Prostate gland (tissue), 2 donors: Measurements from ENCODE around the gene AOC2. TPM values are rescaled to one million over a fixed set of nuclear protein-coding genes. Genes with fewer than 3 reads are reported as not detected.

ENCODE experiments used
- DNase-seq: peaks from one replicate; pipeline ENCODE4 v3.0.0-alpha.2; 2019; ENCODE audit warnings: low spot score
- H3K27ac ChIP-seq, 2 donors: fragments of 200-600 bp; sonication (generic); 2 replicates each; pipeline ENCODE4 v1.5.1; 2017 to 2019
- H3K27me3 ChIP-seq: fragments of 200-600 bp; sonication (generic); replicated peaks from 2 replicates; pipeline ENCODE4 v1.5.1; 2019; ENCODE audit not compliant: insufficient read depth
- H3K36me3 ChIP-seq, 2 donors: fragments of 200-600 bp; sonication (generic); 1 replicate in 1 of 2; 2 replicates in 1 of 2; pipeline versions ENCODE4 v1.5.1 to v1.8.1; 2017 to 2019
- H3K4me1 ChIP-seq: fragments of 200-600 bp; sonication (generic); replicated peaks from 2 replicates; pipeline ENCODE4 v1.5.1; 2019
- H3K4me3 ChIP-seq, 2 donors: fragments of 200-600 bp; sonication (generic); 2 replicates each; pipeline ENCODE4 v1.5.1; 2017 to 2019
- H3K9me3 ChIP-seq: fragments of 200-600 bp; sonication (generic); 2 replicates; pipeline ENCODE4 v1.5.1; 2017
- CTCF ChIP-seq, 4 experiments: fragments of 200-600 bp in 2 of 4; fragments of 450-650 bp in 2 of 4; sonication (generic) in 2 of 4; IDR thresholded peaks; 1 replicate in 3 of 4; 2 replicates in 1 of 4; pipeline ENCODE4 v1.5.1; 2016 to 2019; ENCODE audit warnings: antibody characterized with exemption in 4 of 4, mild to moderate bottlenecking in 2 of 4, moderate library complexity in 2 of 4
- POLR2A ChIP-seq: fragments of 450-650 bp; IDR thresholded peaks from one replicate; pipeline ENCODE4 v1.6.1; 2016; ENCODE audit warnings: antibody characterized with exemption, mild to moderate bottlenecking
- POLR2AphosphoS5 ChIP-seq: sonication (generic); formaldehyde crosslinking; IDR thresholded peaks from one replicate; pipeline ENCODE4 v1.6.1; 2017; ENCODE audit warnings: antibody characterized with exemption
- WGBS: methylation state at CpG from one replicate; pipeline ENCODE4 v1.1.5; 2018; 5-methylcytosine and 5-hydroxymethylcytosine counted together
- intact Hi-C: fragments of 100-400 bp; cut with DNase I; formaldehyde crosslinking; loops from one replicate; pipeline ENCODE4 v1.14.2; 2022
- total RNA-seq, 2 donors: library from RNA; depleted of rRNA; stranded (reverse); fragments of >200 nt; gene quantifications; one replicate each; pipeline ENCODE4 v1.1.0, GENCODE V29; 2016

Gene AOC2
- total RNA-seq, 2 donors from 2014 or later = 0.27 to 4.9 TPM

DNA sequence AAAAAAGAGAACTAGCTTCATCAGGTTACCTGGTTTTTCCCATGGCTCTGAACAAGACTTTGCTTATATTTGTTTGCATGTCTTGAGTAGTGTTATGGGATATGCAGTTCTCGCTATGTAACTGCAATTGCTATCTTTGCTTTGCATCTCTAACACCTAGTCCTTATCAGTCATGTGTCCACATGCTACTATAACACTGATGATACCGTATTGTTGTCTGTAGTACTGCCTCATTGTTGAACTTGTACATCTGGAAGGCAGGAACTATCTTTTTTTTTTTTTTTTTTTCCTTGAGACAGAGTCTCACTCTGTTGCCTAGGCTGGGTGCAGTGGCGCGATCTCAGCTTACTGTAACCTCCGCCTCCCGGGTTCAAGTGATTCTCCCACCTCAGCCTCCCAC is 8.6 kb upstream of the AOC2 start:
- TF ChIP-seq CTCF (IDR thresholded peaks at IDR 0.05) (no peak), POLR2A (no peak), POLR2AphosphoS5 (no peak)
- peaks cover 5 to 23% of the 10 kb centered on the region in 2 donors for H3K36me3 ChIP-seq
- H3K27ac ChIP-seq = no peak overlapping the region
- H3K27me3 ChIP-seq = no peaks in the 10 kb centered on the region
- no peak for DNase-seq
- intact Hi-C loops = loop anchor here (10.0 kb wide), 1 partner anchor 499 kb away; no protein-coding TSS in a partner anchor
- WGBS = 96% methylated on average over 6 of the region's 6 CpGs
- H3K4me1 ChIP-seq = no peaks in the 10 kb centered on the region
- no peaks in the 10 kb centered on the region for H3K9me3 ChIP-seq
- no peak overlapping the region for H3K4me3 ChIP-seq

DNA sequence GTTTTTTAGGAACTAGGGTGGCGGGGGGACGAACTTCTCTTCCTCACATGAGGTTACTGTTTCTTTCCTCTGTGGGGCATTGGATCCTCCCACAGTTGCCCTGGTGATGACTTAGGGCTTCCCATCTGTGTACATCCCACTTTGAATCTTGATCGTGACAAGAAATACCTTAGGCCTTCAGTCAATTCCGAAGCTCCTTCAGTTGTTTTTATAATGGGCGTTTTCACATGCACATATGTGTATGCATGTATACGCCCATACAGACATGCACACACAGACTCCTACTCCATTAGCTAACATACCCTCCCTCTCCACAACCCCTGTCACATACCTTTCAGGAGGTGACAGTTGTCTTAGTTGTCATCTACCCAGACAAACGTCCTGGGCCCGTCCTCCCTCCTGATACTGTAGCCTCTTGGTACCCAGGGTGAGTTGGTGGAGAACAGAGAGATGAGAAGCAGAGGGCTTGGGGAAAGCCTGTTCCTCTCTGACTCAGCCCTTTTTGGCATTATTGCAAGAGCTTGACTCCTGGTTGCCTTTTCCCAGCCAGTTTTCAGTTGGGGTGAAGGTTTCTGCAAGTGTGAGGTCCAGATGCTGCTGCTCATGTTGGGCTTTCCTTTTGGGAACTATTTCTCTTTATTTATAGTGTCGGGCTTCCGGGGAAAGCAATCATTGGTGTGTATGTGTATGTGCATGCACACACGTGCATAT is 2.2 kb upstream of the AOC2 start:
- no peaks in the 10 kb centered on the region for H3K27me3 ChIP-seq
- H3K36me3 ChIP-seq = peaks cover 1 to 23% of the 10 kb centered on the region in 2 donors
- H3K4me1 ChIP-seq = no peaks in the 10 kb centered on the region
- no peaks in the 10 kb centered on the region for H3K9me3 ChIP-seq
- intact Hi-C loops = loop anchor here (2.0 kb wide), 1 partner anchor 95 kb away; no protein-coding TSS in a partner anchor
- no peak for TF ChIP-seq CTCF (IDR thresholded peaks at IDR 0.05)
- no peak for TF ChIP-seq POLR2A
- no peak for TF ChIP-seq POLR2AphosphoS5
- no peak overlapping the region for H3K27ac ChIP-seq
- no peak for DNase-seq
- WGBS = 80% methylated on average over 11 of the region's 11 CpGs
- H3K4me3 ChIP-seq = no peak overlapping the region

DNA sequence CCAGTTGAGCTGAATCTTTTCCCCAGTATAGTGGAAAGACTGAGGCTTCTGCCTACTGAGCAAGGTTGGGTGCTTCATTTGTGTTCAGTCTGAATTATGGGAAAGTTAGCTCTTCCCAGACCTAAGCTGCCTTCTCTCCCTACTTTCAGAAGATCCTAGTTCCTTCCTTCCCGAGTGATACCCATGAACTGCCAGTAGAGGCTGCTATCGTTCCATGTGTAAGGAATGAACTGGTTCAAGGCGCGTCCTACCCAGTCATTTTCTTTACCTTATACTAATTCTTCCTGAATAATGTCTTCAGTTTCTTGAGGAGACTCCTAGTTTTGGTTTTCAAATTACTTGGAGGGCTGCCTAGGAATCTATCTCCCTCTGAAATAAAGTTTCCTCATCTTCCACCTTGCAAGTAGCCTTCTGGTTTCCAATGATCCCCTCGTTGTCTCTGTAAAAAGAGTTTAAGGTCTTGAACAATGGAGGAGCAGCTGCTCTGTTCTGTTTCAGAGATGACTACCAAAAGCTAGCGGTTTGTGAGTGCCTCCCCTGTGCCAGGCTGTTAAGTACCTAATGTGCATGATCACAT is 934 bp upstream of the AOC2 start:
- Histone ChIP-seq H3K4me1 (no peaks in the 10 kb centered on the region), H3K4me3 (no peak overlapping the region), H3K9me3 (no peaks in the 10 kb centered on the region), H3K36me3 (peaks cover 0 to 14% of the 10 kb centered on the region in 2 donors), H3K27me3 (no peaks in the 10 kb centered on the region), H3K27ac (no peak overlapping the region)
- DNase-seq = peak; percentile 33
- TF ChIP-seq POLR2A (no peak), CTCF (IDR thresholded peaks at IDR 0.05) (peak; percentile 62 to 96 (median 86)), POLR2AphosphoS5 (peak; percentile 57)
- 27% methylated on average over 6 of the region's 6 CpGs for WGBS
- intact Hi-C loops = loop anchor here (2.0 kb wide), 1 partner anchor 93 kb away; no protein-coding TSS in a partner anchor

GRCh38 chr17:42844761-42845555 is 578 bp downstream of the AOC2 start:
- intact Hi-C loops = loop anchor here (5.0 kb wide), 1 partner anchor 152 kb away; the partner anchor contains the start of gene RPL27
- H3K27ac ChIP-seq = no peak overlapping the region
- no peaks in the 10 kb centered on the region for H3K4me1 ChIP-seq
- no peaks in the 10 kb centered on the region for H3K36me3 ChIP-seq
- TF ChIP-seq CTCF (IDR thresholded peaks at IDR 0.05) = no peak
- TF ChIP-seq POLR2A = no peak
- no peak for TF ChIP-seq POLR2AphosphoS5
- DNase-seq = no peak
- H3K27me3 ChIP-seq = no peaks in the 10 kb centered on the region
- WGBS = 88% methylated on average over 23 of the region's 24 CpGs
- H3K9me3 ChIP-seq = no peaks in the 10 kb centered on the region
- H3K4me3 ChIP-seq = no peak overlapping the region
